Natural killer cell (primary cell): Measurements from ENCODE around the gene CD276. TPM values are rescaled to one million over a fixed set of nuclear protein-coding genes. Genes with fewer than 3 reads are reported as not detected.

Experiments used
- ATAC-seq, 3 donors: fragments of 150-1000 bp in 2 of 3; fragments of 200-7000 bp in 1 of 3; cut with Tn5 transposase; 1 replicate in 1 of 3; 2 replicates in 2 of 3; pipeline ENCODE4 v1.10.0; 2021; ENCODE audit warnings: mild to moderate bottlenecking in 2 of 3, moderate library complexity in 2 of 3
- DNase-seq, 2 donors: peaks; one replicate each; pipeline versions ENCODE4 v3.0.0 to v3.0.0-alpha.2; 2013 to 2021; ENCODE audit warnings: mixed read lengths in 1 of 2
- H3K27ac ChIP-seq: one replicate; pipeline ENCODE4 v1.5.1; 2013; ENCODE audit warnings: mild to moderate bottlenecking, low read length
- H3K27me3 ChIP-seq: one replicate; pipeline ENCODE4 v1.6.1; 2013; ENCODE audit warnings: low read length; ENCODE audit not compliant: control insufficient read depth, insufficient read depth
- H3K36me3 ChIP-seq: one replicate; pipeline ENCODE4 v1.6.1; 2013; ENCODE audit warnings: low read length; ENCODE audit not compliant: control insufficient read depth, insufficient read depth
- H3K4me1 ChIP-seq: one replicate; pipeline ENCODE4 v1.6.1; 2013; ENCODE audit warnings: low read length; ENCODE audit not compliant: control insufficient read depth, insufficient read depth
- H3K4me3 ChIP-seq: one replicate; pipeline ENCODE4 v1.5.1; 2013; ENCODE audit warnings: low read length
- H3K9me3 ChIP-seq: one replicate; pipeline ENCODE4 v1.6.1; 2013; ENCODE audit warnings: low read length; ENCODE audit not compliant: control insufficient read depth, insufficient read depth
- H3K27ac Mint-ChIP-seq, 2 donors: one replicate each; pipeline ENCODE4 v1.8.0; 2022; ENCODE audit warnings: mild to moderate bottlenecking in 2 of 2, mixed read lengths in 2 of 2, moderate library complexity in 1 of 2
- H3K27me3 Mint-ChIP-seq, 2 donors: one replicate each; pipeline ENCODE4 v1.8.0; 2022; ENCODE audit warnings: low read depth in 2 of 2, mixed read lengths in 2 of 2
- H3K36me3 Mint-ChIP-seq: one replicate; pipeline ENCODE4 v1.8.0; 2022; ENCODE audit warnings: mixed read lengths
- H3K4me1 Mint-ChIP-seq, 2 donors: one replicate each; pipeline ENCODE4 v1.8.0; 2022; ENCODE audit warnings: mixed read lengths in 2 of 2
- H3K4me3 Mint-ChIP-seq: one replicate; pipeline ENCODE4 v1.8.0; 2022; ENCODE audit warnings: mild to moderate bottlenecking, moderate library complexity, mixed read lengths
- H3K9me3 Mint-ChIP-seq, 2 donors: one replicate each; pipeline ENCODE4 v1.8.0; 2022; ENCODE audit warnings: mixed read lengths in 2 of 2
- WGBS: methylation state at CpG from one replicate; pipeline ENCODE4 v1.1.7; 2013; ENCODE audit warnings: missing lambda C conversion rate; ENCODE audit not compliant: insufficient coverage; 5-methylcytosine and 5-hydroxymethylcytosine counted together
- intact Hi-C: fragments of 100-400 bp; cut with micrococcal nuclease; formaldehyde crosslinking; loops from one replicate; pipeline ENCODE4 v1.14.2; 2022
- total RNA-seq, 4 donors: library from RNA; stranded (reverse); fragments of 120-200 nt in 1 of 4; gene quantifications; one replicate each; pipeline versions ENCODE4 v1.2.3 to v1.2.4, GENCODE V29; 2013 to 2022
- TF ChIP-seq, protein P1 (sequence below): fragments of 200-600 bp; IDR thresholded peaks from one replicate; pipeline ENCODE4 v1.8.0; 2022; ENCODE audit warnings: antibody characterized with exemption

Gene CD276
- total RNA-seq, 3 donors from 2014 or later (not counting 1 experiment from before 2014, with no cell fraction given): not detected

DNA sequence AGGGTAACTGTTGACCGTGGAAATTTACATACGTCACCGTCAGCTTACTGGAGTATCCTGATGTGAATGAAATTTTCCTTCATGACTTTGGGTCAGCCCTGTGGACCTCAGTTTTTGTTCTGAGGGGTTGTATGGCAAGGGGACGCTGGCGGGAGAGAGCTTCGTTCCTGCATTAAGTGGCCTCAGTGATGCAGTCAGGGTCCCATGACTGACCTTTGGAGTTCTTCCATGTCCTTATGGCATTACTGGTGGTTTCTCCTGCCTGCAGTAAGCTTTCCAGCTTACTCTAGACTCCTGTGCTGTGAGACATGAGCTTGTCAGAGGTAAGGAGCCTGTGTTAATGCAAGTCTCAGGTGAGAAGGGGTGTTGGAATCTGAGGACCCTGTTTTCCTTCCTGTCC lies 1.8 kb downstream of the CD276 start:
- peaks cover 22% of the 10 kb centered on the region for H3K27me3 ChIP-seq

DNA sequence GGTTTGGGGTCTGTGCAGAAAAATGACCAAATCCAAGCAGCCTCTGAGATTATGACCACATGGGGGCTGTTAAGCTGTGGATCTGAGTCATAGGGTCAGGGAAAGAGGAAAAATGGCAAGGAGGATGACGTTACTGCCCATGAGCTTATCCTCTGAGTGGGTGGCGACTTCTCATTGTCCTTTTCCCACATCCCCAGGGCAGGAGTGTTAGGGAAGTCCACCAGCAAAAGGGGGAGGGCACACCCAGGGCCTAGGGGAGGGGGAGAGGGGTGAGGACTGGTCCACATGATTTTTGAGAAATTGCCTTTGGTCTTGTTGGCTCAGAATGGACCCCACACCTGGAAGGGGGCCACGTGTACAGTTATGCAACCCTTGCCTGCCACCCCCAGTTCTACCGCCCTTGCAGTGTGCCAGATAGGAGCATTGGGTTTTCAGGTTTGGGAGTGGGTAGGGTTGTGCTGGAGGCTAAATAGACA lies 2.6 kb downstream of the CD276 start:
- H3K27me3 ChIP-seq: peaks cover 22% of the 10 kb centered on the region
- Mint-ChIP-seq H3K27me3 (peaks cover 30 to 33% of the 10 kb centered on the region in 2 donors), H3K27ac (no peak overlapping the region), H3K4me1 (peaks cover 0 to 5% of the 10 kb centered on the region in 2 donors), H3K9me3 (no peaks in the 10 kb centered on the region), H3K4me3 (no peak overlapping the region), H3K36me3 (no peaks in the 10 kb centered on the region)
- intact Hi-C loops: no loop called here
- H3K9me3 ChIP-seq: no peaks in the 10 kb centered on the region
- H3K36me3 ChIP-seq: no peaks in the 10 kb centered on the region
- TF ChIP-seq, protein P1, sequence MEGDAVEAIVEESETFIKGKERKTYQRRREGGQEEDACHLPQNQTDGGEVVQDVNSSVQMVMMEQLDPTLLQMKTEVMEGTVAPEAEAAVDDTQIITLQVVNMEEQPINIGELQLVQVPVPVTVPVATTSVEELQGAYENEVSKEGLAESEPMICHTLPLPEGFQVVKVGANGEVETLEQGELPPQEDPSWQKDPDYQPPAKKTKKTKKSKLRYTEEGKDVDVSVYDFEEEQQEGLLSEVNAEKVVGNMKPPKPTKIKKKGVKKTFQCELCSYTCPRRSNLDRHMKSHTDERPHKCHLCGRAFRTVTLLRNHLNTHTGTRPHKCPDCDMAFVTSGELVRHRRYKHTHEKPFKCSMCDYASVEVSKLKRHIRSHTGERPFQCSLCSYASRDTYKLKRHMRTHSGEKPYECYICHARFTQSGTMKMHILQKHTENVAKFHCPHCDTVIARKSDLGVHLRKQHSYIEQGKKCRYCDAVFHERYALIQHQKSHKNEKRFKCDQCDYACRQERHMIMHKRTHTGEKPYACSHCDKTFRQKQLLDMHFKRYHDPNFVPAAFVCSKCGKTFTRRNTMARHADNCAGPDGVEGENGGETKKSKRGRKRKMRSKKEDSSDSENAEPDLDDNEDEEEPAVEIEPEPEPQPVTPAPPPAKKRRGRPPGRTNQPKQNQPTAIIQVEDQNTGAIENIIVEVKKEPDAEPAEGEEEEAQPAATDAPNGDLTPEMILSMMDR: no peak
- H3K4me1 ChIP-seq: peaks cover 12% of the 10 kb centered on the region
- WGBS: 69% methylated on average over 4 of the region's 4 CpGs
- H3K4me3 ChIP-seq: no peak overlapping the region
- DNase-seq: no peak
- no peak for ATAC-seq
- no peak overlapping the region for H3K27ac ChIP-seq

More for the DNA sequence above, 1.8 kb downstream of the CD276 start:
- DNase-seq (no peak), ATAC-seq (no peak)
- Histone ChIP-seq H3K4me3 (no peak overlapping the region), H3K36me3 (no peaks in the 10 kb centered on the region), H3K27ac (no peak overlapping the region), H3K9me3 (no peaks in the 10 kb centered on the region), H3K4me1 (peaks cover 12% of the 10 kb centered on the region)
- Mint-ChIP-seq H3K9me3 (no peaks in the 10 kb centered on the region), H3K36me3 (no peaks in the 10 kb centered on the region), H3K27me3 (peaks cover 33 to 34% of the 10 kb centered on the region in 2 donors), H3K4me3 (peak overlapping the region; percentile 63), H3K4me1 (peaks cover 0 to 5% of the 10 kb centered on the region in 2 donors), H3K27ac (no peak overlapping the region)
- intact Hi-C loops: no loop called here
- WGBS: 86% methylated on average over 6 of the region's 6 CpGs
- TF ChIP-seq, protein P1: no peak

DNA sequence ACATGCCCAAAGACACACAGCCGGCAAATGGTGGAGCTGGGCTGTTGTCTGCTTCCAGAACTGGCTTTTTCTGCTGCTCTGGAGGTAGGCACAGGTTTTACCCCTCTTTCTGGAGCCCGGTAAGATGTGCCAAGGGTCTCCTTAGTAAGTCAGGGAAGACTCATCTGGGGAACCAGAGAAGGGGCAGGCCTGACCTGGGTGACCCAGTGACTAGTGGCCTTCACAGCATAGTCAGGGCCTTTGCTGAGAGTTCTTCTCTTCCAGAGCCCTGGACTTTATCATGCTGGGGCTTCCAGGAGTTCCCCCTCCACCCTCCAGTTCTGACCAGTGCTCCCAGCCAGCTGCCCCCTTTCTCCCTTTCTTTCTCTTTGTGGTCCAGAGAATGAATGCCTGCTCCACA lies 3.2 kb downstream of the CD276 start:
- Mint-ChIP-seq H3K36me3 (no peaks in the 10 kb centered on the region), H3K9me3 (no peaks in the 10 kb centered on the region), H3K27me3 (peaks cover 27 to 33% of the 10 kb centered on the region in 2 donors), H3K27ac (no peak overlapping the region), H3K4me1 (peaks cover 0 to 5% of the 10 kb centered on the region in 2 donors), H3K4me3 (no peak overlapping the region)
- no peaks in the 10 kb centered on the region for H3K36me3 ChIP-seq
- peaks cover 22% of the 10 kb centered on the region for H3K27me3 ChIP-seq
- H3K9me3 ChIP-seq: no peaks in the 10 kb centered on the region
- peaks cover 12% of the 10 kb centered on the region for H3K4me1 ChIP-seq
- ATAC-seq: no peak
- H3K4me3 ChIP-seq: no peak overlapping the region
- TF ChIP-seq, protein P1: no peak
- no peak overlapping the region for H3K27ac ChIP-seq
- 91% methylated on average over 2 of the region's 2 CpGs for WGBS
- DNase-seq: no peak
- intact Hi-C loops: no loop called here

DNA sequence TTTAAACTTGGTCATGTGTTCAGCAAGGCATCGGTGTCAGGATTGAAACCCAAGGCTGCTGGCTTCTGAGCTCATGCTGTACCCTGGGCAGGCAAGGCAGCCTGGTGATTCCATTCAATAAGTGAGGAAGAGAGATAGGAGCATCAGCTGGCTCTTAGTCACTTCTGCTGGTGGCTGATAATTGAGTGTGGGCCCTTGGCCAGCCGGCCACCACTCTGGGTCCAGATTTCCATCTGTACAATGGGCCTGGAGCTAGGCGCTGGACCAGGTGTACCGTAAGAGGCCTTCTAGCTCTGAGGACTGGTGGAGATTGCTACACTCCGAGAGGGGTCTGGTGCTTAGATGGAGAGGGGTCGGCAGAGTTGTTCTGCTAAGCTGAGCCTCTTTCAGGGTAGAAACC lies 4.3 kb downstream of the CD276 start:
- ATAC-seq: no peak
- Histone ChIP-seq H3K4me1 (peaks cover 11% of the 10 kb centered on the region), H3K27ac (no peak overlapping the region), H3K36me3 (no peaks in the 10 kb centered on the region), H3K27me3 (peaks cover 24% of the 10 kb centered on the region), H3K9me3 (no peaks in the 10 kb centered on the region), H3K4me3 (no peak overlapping the region)
- Mint-ChIP-seq H3K4me3 (no peak overlapping the region), H3K27me3 (peaks cover 22 to 31% of the 10 kb centered on the region in 2 donors), H3K9me3 (no peaks in the 10 kb centered on the region), H3K36me3 (no peaks in the 10 kb centered on the region), H3K4me1 (peaks cover 0 to 5% of the 10 kb centered on the region in 2 donors), H3K27ac (no peak overlapping the region)
- intact Hi-C loops: no loop called here
- WGBS: 90% methylated on average over 6 of the region's 6 CpGs
- TF ChIP-seq, protein P1: no peak
- DNase-seq: no peak
